Measurements from ENCODE around the gene RASAL3.

Gene RASAL3

GRCh38 chr19:15471639-15472101 is 7.3 kb upstream of the RASAL3 start:
- DNase-seq, result no peak

- peak; percentile 55 for DNase-seq
Observed at GRCh38 chr19:15469513-15470297, 5.4 kb upstream of the RASAL3 start.

GRCh38 chr19:15468675-15469512 is 4.5 kb upstream of the RASAL3 start:
- DNase-seq, result no peak

- DNase-seq, result no peak
Observed at GRCh38 chr19:15467734-15468214, 3.4 kb upstream of the RASAL3 start.

GRCh38 chr19:15466851-15467733 is 2.7 kb upstream of the RASAL3 start:
- peak; percentile 47 for DNase-seq

- peak; percentile 24 for DNase-seq
Observed at GRCh38 chr19:15463861-15464371, 428 bp downstream of the RASAL3 start.

- DNase-seq, result no peak
Observed at GRCh38 chr19:15461694-15462093, 2.6 kb downstream of the RASAL3 start.

- DNase-seq, result no peak
Observed at GRCh38 chr19:15457701-15458484, 6.5 kb downstream of the RASAL3 start.

GRCh38 chr19:15456871-15457700 is 7.3 kb downstream of the RASAL3 start:
- DNase-seq, result no peak

- no peak for DNase-seq
Observed at GRCh38 chr19:15456441-15456840, 7.9 kb downstream of the RASAL3 start.

GRCh38 chr19:15455996-15456395 is 8.3 kb downstream of the RASAL3 start:
- DNase-seq, result no peak

- DNase-seq, result no peak
Observed at GRCh38 chr19:15453906-15454860, 10.2 kb downstream of the RASAL3 start.

GRCh38 chr19:15453091-15453578 is 11.2 kb downstream of the RASAL3 start:
- DNase-seq, result no peak

- DNase-seq, result peak; percentile 31
Observed at GRCh38 chr19:15452111-15453047, 12.0 kb downstream of the RASAL3 start.

- DNase-seq, result no peak
Observed at GRCh38 chr19:15450528-15450890, 13.8 kb downstream of the RASAL3 start.

- peak; percentile 72 for DNase-seq
Observed at GRCh38 chr19:15449620-15450527, 14.5 kb downstream of the RASAL3 start, which contains the start of gene WIZ. TSS of gene WIZ (minus strand) at chr19:15449956. CDS start at chr19:15448307, 1,649 bp downstream.

Measured in inflammatory macrophage treated with lipopolysaccharide for 4 hours (primary cell).